D721Med (cell line): ENCODE data around the gene CDH2.

Experiments
- DNase-seq: peaks from one replicate; pipeline ENCODE4 v3.0.0; 2011; ENCODE audit warnings: low spot score; ENCODE audit not compliant: insufficient read length
- FAIRE-seq: peaks from 2 replicates; lab custom pipeline; 2011; peaks lifted over from hg19 to GRCh38; lab: Jason Lieb, UNC
- CTCF ChIP-seq: IDR thresholded peaks from 2 replicates; pipeline ENCODE4 v1.5.1; 2012; ENCODE audit warnings: mild to moderate bottlenecking, control low read depth; ENCODE audit not compliant: insufficient read depth; ENCODE audit errors: missing control alignments

The CDH2 gene

DNA sequence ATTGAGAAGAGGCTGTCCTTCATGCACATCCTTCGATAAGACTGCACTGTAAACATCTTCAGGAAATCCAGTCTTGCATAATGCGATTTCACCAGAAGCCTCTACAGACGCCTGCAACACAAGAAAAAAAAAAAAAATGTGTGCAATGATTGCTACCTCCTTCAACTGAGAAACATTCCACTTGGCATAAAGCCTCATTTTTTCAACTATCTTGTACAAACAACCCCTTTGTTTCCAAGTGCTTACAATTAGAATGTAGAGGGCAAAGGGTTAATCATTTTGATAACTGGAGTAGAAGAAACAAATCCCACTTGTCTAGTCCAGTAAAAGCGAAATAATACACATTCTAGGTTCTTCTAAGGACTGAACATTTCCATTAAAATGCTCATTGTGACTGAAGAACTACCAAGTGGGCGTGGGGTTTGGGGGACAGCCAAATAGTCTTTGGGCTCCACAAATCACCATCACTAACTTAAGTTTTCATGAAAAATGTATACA is 29.2 kb downstream of the CDH2 start:
- FAIRE-seq (peak; percentile 67), DNase-seq (no peak)
- TF ChIP-seq CTCF: no peak

DNA sequence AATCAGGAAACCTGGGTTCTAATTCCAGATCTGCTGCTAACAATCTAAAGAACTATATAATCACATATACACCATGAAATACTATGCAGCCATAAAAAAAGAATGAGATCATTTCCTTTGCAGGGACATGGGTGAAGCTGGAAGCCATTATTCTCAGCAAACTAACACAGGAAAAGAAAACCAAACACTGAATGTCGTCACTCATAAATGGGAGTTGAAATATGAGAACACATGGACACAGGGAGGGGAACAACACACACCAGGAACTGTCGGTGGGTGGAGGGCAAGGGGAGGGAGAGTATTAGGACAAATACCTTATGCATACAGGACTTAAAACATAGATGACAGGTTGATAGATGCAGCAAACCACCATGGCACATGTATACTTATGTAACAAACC is 33.2 kb downstream of the CDH2 start:
- DNase-seq (no peak), FAIRE-seq (no peak)
- no peak for TF ChIP-seq CTCF

GRCh38 chr18:28138816-28139215 is 38.1 kb downstream of the CDH2 start:
- no peak for TF ChIP-seq CTCF
- FAIRE-seq (peak; percentile 67), DNase-seq (no peak)

DNA sequence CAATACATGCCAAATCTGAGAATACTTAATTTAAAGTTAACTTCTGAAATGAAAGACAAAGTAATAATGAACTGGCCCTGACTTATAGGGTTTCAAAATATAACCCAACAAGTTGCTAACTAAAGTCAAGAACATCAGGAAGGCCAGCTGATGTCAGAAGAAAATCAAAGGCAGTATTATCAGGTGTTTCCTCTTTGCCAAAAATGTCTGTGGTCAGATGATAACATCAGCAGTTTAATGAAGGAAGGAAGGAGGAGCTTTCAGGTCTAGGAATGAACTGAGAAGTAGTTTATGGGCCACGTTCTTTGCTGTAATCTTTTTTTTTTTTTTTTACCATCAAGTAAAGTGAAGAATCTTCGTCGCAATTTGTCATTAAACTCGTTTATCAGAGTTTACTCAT is 40.9 kb downstream of the CDH2 start:
- TF ChIP-seq CTCF: no peak
- FAIRE-seq (peak; percentile 88), DNase-seq (no peak)

DNA sequence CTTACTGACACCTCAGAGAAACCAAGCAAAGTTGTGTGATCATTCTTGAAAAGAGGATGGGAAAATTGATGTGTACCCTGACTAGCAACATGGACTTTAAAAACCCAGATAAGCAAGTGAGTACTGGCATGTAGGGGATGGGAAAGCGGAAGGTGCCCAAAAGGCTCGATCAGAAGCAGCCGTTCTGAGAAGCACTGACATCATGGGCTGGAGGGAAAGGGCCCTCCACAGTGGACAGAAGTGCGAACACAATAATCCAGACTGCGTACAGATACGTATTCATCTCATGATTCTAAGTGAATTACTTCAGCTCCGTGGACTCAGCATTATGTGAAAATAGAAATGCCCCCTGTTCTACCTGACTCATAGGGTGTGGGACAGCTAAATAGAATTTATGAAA is 42.2 kb downstream of the CDH2 start:
- FAIRE-seq: no peak
- TF ChIP-seq CTCF: no peak
- DNase-seq: no peak

GRCh38 chr18:28132084-28132483 is 44.8 kb downstream of the CDH2 start:
- no peak for TF ChIP-seq CTCF
- no peak for FAIRE-seq
- no peak for DNase-seq

DNA sequence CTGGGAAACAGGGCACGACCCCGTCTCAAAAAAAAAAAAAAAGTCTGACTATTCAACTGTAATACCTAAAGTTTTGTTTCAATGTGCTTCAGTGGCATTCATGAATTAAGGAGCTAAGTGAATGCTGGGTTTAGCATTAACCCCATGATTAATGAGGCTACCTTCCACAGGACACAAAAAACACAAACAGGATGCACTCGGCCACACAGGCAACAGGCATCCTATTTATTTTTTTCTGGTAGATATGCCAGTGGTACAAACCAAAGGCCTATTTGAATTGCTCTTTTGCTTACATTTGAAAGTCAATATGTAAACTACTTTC is 48.3 kb downstream of the CDH2 start:
- TF ChIP-seq CTCF: no peak
- FAIRE-seq (no peak), DNase-seq (no peak)
